ENCODE data around the gene TMEM229B.

- TF ChIP-seq CTCF (conservative IDR thresholded peaks at IDR 0.05; ENCODE audit: low read depth, low read length) (no peak), MAZ (IDR thresholded peaks at IDR 0.05; ENCODE audit: borderline replicate concordance, low read depth, low read length) (no peak), POLR2A (IDR thresholded peaks at IDR 0.05; ENCODE audit: low read depth, low read length) (no peak), BHLHE40 (IDR thresholded peaks at IDR 0.05; ENCODE audit: low read depth, low read length) (no peak), RFX5 (IDR thresholded peaks at IDR 0.05; ENCODE audit: low read depth, low read length) (no peak), USF2 (IDR thresholded peaks at IDR 0.05; ENCODE audit: low read depth, low read length) (no peak), FOS (IDR thresholded peaks at IDR 0.05; ENCODE audit: low read depth, low read length) (no peak)
Observed at GRCh38 chr14:67491741-67492507, 3.4 kb upstream of the TMEM229B start.
